ENCODE data around the gene SEMA4D.

The SEMA4D gene

GRCh38 chr9:89498852-89499480 lies 1.1 kb upstream of the SEMA4D start:
- H3K27ac ChIP-seq: peak overlapping the region; percentile 89
- no peak overlapping the region for H3K4me3 ChIP-seq (IDR thresholded peaks at IDR 0.05; ENCODE audit: insufficient read depth, low read depth, low read length)
- H3K79me2 ChIP-seq (ENCODE audit: insufficient read depth, low read depth): peaks cover 37% of the 10 kb centered on the region
- no peaks in the 10 kb centered on the region for H3K27me3 ChIP-seq (ENCODE audit: insufficient read depth, low read depth)
- H3K4me1 ChIP-seq (ENCODE audit: low read depth, poor library complexity, severe bottlenecking): peaks cover 53% of the 10 kb centered on the region
- peak overlapping the region; percentile 72 for H3K9ac ChIP-seq
- H2AFZ ChIP-seq (ENCODE audit: low read depth): peak overlapping the region; percentile 52; the same call in 1 of the 2 replicates
- H4K20me1 ChIP-seq (ENCODE audit: insufficient read depth): peaks cover 12% of the 10 kb centered on the region
- no peaks in the 10 kb centered on the region; the same call in 1 of the 2 replicates for H3K36me3 ChIP-seq (ENCODE audit: insufficient read depth)
- TF ChIP-seq CTCF (conservative IDR thresholded peaks at IDR 0.05; ENCODE audit: low read depth, low read length): no peak
- peak overlapping the region; percentile 94 for H3K4me2 ChIP-seq

GRCh38 chr9:89497257-89497963 lies 503 bp downstream of the SEMA4D start:
- no peak for TF ChIP-seq CTCF (conservative IDR thresholded peaks at IDR 0.05; ENCODE audit: low read depth, low read length)
- Histone ChIP-seq H3K4me2 (peak overlapping the region; percentile 98), H3K4me1 (ENCODE audit: low read depth, poor library complexity, severe bottlenecking) (peaks cover 62% of the 10 kb centered on the region), H3K9ac (peak overlapping the region; percentile 65; the same call in 1 of the 2 replicates), H3K4me3 (IDR thresholded peaks at IDR 0.05; ENCODE audit: insufficient read depth, low read depth, low read length) (no peak overlapping the region), H3K27me3 (ENCODE audit: insufficient read depth, low read depth) (no peaks in the 10 kb centered on the region), H2AFZ (ENCODE audit: low read depth) (peak overlapping the region; percentile 19; the same call in 1 of the 2 replicates), H4K20me1 (ENCODE audit: insufficient read depth) (peaks cover 24% of the 10 kb centered on the region), H3K27ac (peak overlapping the region; percentile 61), H3K79me2 (ENCODE audit: insufficient read depth, low read depth) (peaks cover 52% of the 10 kb centered on the region), H3K36me3 (ENCODE audit: insufficient read depth) (no peaks in the 10 kb centered on the region; the same call in 1 of the 2 replicates)

- H2AFZ ChIP-seq (ENCODE audit: low read depth): peak overlapping the region; percentile 19; the same call in 1 of the 2 replicates
- H4K20me1 ChIP-seq (ENCODE audit: insufficient read depth): peaks cover 24% of the 10 kb centered on the region
- TF ChIP-seq CTCF (conservative IDR thresholded peaks at IDR 0.05; ENCODE audit: low read depth, low read length): no peak
- H3K9ac ChIP-seq: peak overlapping the region; percentile 65
- no peaks in the 10 kb centered on the region; the same call in 1 of the 2 replicates for H3K36me3 ChIP-seq (ENCODE audit: insufficient read depth)
- peak overlapping the region; percentile 98 for H3K4me2 ChIP-seq
- no peaks in the 10 kb centered on the region for H3K27me3 ChIP-seq (ENCODE audit: insufficient read depth, low read depth)
- peak overlapping the region; percentile 61 for H3K27ac ChIP-seq
- H3K79me2 ChIP-seq (ENCODE audit: insufficient read depth, low read depth): peaks cover 59% of the 10 kb centered on the region
- peaks cover 62% of the 10 kb centered on the region for H3K4me1 ChIP-seq (ENCODE audit: low read depth, poor library complexity, severe bottlenecking)
- no peak overlapping the region for H3K4me3 ChIP-seq (IDR thresholded peaks at IDR 0.05; ENCODE audit: insufficient read depth, low read depth, low read length)
These were observed 1.2 kb downstream of the SEMA4D start for GRCh38 chr9:89496645-89497256.

GRCh38 chr9:89495824-89496560 lies 1.9 kb downstream of the SEMA4D start:
- Histone ChIP-seq H3K9ac (peak overlapping the region; percentile 65; the same call in 1 of the 2 replicates), H3K36me3 (ENCODE audit: insufficient read depth) (no peaks in the 10 kb centered on the region; the same call in 1 of the 2 replicates), H3K27ac (peak overlapping the region; percentile 61; the same call in 1 of the 2 replicates), H3K4me1 (ENCODE audit: low read depth, poor library complexity, severe bottlenecking) (peaks cover 62% of the 10 kb centered on the region), H3K27me3 (ENCODE audit: insufficient read depth, low read depth) (no peaks in the 10 kb centered on the region), H3K4me2 (peak overlapping the region; percentile 98), H3K79me2 (ENCODE audit: insufficient read depth, low read depth) (peaks cover 66% of the 10 kb centered on the region), H3K4me3 (IDR thresholded peaks at IDR 0.05; ENCODE audit: insufficient read depth, low read depth, low read length) (no peak overlapping the region), H2AFZ (ENCODE audit: low read depth) (no peak overlapping the region), H4K20me1 (ENCODE audit: insufficient read depth) (peaks cover 24% of the 10 kb centered on the region)
- TF ChIP-seq CTCF (conservative IDR thresholded peaks at IDR 0.05; ENCODE audit: low read depth, low read length): no peak

Data from KMS-11 (cell line).